Occipital lobe (tissue), 2 donors: ENCODE results near the gene FGD5. TPM values are rescaled to one million over a fixed set of nuclear protein-coding genes. Genes with fewer than 3 reads are reported as not detected.

ENCODE experiments used
- DNase-seq: peaks from one replicate; lab custom pipeline; 2025; lab: John Stamatoyannopoulos, UW
- total RNA-seq: library from RNA; depleted of rRNA; stranded (reverse); fragments of >200 nt; gene quantifications from one replicate; pipeline ENCODE4 v1.2.3, GENCODE V29; 2014

Gene FGD5
- total RNA-seq, 1 donor from 2014 or later, result 2.7 TPM

DNA sequence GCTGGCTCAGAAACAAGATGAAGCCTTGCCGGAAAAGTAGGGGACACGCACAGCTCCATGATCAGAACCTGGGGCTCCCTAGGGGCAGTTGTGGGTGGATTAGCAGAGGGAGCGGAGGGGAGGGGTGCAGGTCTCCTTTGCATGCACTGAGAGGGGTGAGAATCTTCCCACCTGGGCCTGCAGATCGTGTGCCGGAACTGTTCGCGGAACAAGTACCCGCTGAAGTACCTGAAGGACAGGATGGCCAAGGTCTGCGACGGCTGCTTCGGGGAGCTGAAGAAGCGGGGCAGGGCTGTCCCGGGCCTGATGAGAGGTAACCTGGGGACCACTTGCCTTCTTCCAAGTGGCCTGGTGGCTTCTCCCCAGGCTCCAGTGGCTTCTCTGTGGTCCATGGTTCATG is 104.1 kb downstream of the FGD5 start:
- no peak for DNase-seq

DNA sequence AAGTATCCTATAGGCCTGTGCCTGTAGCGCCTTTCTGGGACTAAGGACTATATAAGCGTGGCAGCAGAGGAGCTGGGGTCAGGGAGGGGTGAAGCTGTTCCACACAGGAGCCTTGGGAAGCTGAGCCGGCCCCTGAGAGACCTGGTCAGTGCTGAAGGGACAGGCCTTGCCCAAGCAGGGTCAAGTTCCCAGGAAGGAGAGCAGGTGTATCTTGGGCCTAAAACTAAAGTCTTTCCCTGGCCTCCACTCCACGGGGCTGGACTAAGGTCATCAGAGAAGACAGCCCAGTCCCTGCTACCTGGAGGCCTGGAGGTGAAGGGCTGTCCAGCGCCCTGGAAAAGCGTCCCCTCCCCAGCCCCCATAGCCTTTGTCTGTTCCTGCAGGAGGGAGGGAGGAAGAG is 104.7 kb downstream of the FGD5 start:
- DNase-seq, result no peak

DNA sequence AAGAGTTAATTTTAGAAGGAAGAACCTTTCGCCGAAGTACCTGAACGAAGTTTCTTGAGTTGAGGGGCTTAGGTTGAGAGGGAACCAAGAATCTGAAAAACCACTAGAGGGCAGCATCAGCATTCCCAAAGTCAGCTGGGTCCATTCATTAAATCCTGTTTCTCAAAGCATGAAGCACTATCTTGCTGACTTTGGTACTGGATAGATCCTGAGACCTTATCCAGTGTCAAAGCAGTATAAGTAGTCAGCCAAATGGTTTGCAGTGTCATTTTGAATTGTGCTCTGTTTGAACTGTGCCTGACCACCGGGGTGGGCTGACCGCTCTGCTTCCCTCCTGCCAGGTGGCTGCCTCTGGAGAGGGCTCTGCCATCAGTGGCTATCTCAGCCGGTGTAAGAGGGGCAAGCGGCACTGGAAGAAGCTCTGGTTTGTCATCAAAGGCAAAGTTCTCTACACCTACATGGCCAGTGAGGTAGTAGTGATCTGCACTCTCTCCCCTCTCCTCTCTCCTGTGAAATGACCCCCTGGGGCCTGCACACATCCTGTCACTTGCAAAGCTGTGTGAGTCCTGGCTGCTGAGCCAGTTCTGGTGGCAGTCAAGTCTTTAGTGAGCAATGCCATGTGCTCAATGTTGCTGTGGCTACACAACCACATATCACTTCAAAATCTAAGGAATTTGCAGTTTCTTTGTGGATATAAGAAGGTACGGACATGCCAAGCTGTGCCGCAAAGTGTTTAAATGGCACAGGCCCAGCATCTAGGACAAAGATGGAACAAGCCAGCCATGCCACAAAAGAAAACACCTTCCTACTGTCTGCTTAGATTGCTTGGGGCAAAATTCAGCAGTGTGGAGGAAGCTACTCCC is 107.2 kb downstream of the FGD5 start:
- no peak for DNase-seq

DNA sequence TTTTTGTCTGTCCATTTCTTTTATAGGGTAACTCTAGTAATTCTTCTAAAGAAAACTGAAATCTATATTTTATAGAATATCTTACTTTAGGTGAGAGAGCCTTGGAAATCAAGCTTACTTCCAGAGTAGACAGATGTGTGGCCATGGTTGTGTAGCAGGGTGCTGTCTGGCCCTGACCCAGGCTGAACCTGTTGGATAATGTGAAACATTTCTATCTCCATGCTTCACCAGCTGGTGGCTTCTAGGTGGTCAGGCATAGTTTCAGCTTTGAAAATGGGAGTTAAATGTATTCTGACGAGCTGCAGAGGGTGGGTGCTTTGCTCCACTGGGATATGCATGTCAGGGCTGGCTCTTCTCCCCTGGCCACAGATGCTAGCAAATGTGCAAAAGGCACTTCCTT is 107.8 kb downstream of the FGD5 start:
- no peak for DNase-seq

DNA sequence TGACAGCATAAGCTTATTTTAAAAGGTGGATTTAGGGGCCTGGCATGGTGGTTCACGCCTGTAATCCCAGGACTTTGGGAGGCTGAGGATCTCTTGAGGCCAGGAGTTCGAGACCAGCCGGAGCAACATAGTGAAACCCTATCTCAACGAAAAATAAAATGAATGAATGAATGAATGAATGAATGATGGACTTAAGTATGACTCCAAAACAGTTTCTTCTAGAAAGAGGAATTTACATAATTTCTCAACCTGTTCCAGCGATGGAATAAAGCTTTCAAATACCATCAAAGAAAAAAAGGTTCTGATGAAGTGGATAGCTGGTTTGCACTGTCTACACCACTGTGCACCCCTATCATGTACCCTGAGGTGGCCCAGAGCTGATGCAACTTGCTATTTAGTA is 108.5 kb downstream of the FGD5 start:
- DNase-seq, result no peak

DNA sequence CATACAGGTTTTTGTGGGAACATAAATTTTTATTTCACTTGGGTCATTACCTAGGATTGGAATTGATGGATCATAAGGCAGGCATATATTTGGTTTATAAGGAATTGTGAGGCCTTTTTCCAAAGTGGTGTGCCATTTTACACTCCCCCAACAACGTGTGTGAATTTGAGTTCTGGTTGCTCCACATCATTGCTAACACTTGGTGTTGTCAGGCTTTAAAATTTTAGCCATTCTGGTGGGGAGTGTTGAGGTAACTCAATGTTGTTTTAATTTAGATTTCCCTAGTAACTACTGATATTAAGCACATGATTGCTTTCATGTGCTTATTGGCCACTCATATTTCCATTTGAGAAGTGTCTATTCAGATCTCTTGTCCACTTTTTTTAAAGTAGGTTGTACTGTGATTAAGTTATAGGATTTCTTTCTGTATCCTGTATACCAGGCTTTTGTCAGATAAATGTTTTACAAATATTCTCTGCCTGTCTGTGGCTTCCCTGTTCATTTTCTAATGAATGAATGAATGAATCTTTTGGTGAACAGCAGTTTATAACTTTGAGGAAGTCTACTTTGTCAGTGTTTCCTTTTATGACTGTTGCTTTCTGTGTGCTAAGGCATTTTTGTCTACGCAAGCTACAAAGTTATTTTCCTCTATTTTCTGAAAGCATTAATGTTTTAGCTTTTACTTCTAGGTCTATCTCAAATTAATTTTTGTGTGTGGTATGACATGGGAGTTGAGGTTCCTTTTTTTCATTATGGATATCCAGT is 110.7 kb downstream of the FGD5 start:
- DNase-seq, result no peak

DNA sequence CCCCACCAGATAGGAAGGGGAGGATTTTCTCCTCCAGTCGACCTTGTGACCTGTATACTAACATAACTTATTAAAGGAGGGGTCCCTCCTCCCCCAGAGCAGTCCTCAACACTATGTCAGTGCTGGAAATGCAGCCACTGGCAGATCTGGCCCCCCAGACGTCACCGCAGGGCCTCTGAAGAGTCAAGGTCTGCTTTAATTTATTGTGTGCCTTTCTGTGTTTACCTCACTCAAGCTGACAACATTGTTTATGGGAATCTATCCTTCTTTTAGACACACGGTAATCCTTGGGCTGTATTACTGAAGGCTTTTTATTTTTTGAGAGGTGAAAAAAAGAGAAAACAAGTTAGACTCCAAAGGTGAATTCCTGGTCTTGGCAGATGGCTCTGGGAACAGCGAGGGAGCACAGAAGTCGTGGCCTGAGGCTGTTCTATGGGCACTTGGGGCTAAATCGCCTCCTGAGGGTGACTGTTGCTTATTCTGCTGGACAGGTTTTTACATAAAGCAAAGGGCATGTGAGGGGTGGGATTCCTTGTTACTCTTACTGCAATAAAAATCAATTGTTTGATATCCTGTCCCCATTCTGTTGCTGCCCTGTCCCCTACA is 115.2 kb downstream of the FGD5 start:
- DNase-seq, result no peak

DNA sequence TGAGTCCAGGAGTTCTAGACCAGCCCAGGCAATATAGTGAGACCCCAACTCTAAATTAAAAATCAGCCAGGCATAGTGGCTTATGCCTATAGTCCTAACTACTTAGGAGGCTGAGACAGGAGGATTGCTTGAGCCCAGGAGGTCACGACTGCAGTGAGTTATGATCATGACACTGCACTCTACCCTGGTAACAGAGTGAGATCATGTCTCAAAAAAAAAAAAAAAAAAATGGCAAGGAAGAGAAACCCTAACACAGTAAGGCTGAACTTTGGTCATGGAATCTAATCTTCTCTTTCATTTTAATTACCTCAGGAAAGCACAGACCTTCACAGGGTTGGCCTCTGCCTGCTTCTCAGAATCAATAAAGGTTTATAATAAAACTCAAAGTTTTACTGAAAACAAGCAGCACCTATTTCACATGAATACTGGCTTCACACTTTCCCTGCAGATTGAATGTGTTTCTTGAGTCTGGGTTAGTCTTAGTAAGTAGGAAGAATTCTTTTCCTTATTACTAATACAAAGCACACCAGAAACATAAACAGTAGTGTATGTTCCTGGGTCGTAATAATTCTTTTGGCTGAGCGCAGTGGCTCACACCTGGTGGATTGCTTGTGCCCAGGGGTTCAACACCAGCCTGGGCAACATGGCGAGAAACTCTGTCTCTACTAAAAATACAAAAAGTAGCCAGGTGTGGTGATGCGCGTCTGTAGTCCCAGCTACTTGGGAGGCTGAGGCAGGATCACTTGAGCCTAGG is 117.0 kb downstream of the FGD5 start:
- no peak for DNase-seq

DNA sequence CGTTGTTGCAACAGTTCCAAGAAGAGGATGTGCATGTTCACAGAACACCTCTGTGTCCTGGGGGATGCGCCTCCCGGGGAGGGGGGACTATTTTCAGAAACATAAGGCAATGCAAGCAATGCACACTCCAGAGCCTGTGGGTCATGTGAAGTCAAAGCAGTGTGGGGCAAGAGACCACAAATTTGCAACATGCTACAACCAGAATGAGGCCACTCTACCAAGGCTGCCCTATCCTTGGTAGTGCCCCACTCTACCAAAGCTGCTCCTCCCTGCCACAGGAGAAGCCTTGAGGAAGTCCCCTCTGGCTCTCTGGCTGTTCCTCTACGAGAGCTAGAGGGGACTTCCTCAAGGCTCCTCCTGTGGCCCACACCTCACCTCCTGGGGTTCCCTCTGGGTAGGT is 120.2 kb downstream of the FGD5 start:
- no peak for DNase-seq

DNA sequence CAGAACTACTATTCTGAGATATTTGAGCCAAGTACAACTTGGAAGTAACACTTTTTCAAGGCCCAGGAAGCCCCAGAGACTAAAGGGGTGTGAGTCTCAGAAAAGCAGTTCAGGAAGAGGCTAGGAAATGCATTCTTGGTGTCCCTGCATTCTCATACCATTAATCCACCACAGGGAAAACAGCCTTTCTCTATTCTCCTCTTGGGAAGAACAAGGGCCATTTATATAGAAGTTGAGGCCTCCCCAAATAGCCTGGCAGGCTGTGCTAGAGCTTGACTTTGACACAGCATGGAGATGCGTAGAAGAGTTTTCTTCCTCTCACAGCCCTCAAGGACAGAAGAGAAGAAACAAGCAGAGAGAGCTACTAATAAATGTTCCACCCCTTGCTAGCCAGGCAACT is 123.1 kb downstream of the FGD5 start:
- no peak for DNase-seq

DNA sequence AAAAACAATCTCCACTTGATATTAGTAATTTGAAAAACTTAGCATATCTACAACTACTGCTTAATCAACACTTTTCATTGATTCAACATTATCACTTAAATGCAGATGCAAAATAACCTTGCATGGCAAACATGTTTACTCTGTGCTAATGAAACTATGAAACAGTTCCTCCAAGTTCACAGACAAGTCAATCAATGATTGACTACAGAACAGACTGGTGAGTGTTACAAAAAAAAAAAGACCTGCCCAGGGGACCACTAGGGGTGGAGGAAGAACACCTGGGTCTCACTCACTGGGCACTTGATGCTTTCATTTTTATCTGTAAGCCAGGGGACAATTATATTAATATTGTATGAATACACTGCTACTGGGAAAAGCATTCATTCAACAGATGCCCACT is 124.3 kb downstream of the FGD5 start:
- DNase-seq, result no peak

DNA sequence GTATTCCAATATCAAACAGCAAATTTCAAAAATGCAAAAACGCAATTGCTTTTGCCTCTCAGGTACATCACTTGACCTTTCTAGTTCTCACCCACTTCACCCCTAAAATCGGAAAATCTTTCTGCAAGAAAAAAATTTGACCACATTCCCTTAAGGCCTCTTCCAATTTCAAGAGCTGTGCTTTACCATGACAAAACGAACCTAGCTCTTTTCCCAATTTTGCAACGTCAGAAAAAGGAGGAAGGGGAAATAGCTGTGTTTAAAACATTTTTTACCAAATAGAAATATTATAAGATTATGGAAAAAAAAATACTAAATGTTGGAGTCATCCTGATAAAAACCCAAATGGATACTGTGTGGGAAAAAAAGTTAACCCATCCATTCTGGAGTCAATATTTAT is 127.5 kb downstream of the FGD5 start:
- no peak for DNase-seq

DNA sequence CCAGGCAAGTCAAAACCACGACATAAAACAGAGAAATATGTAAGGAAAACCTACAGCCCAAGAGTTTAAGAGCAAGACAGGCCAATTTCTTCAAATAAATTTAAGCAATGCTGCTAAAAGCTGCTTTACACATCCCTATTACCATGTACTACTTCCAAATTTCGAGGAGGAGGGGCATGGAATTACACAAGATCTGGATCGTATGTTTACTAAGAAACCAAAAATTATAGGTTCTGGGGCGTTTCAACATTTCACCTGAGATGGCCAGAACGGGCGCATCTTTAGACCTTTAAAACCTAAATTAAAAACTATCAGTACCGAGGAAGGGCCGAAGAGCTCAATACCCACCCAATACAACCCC is 128.0 kb downstream of the FGD5 start:
- no peak for DNase-seq

DNA sequence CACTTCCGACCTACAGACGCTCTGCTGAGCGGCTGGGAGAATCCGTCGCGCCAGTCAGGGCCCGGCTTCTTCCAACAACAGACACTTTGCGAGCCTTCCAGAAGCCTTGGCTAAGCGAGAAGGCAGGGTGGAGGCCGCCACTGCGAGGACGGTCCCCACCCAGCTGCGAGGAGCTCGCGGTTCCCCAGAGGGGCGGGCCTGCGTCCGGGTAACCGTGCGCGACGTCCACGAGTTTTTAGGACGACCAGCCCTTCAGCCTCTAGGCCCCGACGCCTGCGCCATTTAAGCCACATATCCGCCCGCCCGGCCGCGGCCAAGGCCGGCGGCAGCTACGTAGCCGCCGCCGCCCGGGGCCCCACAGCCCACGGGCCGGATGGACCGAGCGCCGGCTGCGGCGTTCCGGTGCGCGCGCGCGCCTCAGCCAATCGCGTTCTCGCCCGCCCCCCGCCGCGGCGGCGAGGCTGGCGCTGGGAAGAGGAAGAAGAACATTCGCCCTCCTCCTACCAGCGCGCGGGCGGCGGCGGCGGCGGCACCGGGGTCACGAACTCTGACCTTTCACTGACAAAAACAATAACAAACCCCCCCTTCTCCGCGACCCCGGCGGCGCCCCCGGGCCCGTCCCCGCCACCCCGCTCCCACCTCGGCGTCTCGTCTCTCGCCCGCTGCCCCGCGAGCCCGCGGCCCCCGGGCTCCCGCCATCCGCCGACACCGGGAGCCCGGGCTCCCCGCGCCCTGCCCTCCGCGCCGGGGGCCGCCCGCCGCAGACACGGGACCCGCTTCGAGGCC is 128.5 kb downstream of the FGD5 start, which contains the start of gene NR2C2:
Gene NR2C2 (plus strand): TSS at position 484 of the 786 bp plus-strand sequence. CDS start 56,332 bp downstream, outside the sequence.
- peak; percentile 75 for DNase-seq

DNA sequence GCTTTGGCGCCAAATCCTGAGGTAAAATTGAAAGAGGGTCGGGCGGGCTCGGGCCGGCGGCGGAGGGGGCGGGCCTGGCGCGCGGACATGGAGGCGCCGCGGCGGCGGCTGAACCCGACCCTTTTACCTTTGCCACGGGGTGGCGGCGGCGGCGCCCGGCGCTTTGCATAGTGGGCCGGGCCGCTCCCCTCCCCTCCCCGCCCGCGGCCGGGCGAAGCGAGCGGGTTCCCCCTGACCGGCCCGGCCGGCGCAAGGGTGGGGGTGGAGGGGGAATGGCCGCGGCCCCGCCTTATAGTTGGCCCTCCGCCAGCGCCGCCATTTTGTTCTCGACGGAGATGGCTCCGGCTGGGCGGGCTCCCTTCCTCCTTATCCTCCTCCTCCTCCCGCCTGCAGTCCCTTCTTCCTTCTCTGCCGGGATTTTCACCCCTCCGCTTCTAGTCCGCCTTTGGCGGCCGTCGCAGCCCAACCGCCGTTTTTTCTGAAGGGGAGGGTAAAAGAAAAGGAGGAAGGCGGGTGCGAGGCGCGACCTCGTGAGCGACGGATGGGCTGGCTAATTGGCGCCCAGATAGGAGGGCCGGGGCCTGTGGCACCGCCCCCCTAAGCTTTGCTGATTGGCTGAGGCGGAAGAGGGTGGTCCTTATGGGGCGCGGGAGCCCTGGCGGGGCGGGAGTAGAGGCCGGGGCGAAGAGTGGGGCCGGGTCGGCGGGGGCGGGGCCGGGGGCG is 129.3 kb downstream of the FGD5 start:
- DNase-seq, result peak; percentile 98

DNA sequence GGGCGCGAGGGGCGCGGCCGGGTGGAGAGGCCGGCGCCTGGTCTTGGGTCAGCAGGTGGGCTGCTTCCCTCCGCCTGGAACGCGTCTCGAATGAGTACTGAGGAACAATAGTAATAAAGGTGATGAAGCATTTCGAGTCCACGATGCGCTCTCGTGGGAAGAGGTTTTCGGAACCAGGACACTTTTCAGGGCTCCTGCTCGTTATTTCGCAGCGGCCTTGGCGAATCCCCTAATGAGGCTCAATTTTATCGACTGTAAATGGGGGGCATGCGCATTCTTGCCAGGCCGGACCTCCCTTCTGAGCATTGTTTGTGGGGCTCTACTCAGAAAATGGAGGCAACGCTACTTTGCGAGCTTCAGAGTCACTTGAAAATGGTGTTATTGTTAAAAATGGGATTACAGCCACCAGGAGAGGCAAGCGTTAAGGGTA is 129.9 kb downstream of the FGD5 start:
- no peak for DNase-seq

DNA sequence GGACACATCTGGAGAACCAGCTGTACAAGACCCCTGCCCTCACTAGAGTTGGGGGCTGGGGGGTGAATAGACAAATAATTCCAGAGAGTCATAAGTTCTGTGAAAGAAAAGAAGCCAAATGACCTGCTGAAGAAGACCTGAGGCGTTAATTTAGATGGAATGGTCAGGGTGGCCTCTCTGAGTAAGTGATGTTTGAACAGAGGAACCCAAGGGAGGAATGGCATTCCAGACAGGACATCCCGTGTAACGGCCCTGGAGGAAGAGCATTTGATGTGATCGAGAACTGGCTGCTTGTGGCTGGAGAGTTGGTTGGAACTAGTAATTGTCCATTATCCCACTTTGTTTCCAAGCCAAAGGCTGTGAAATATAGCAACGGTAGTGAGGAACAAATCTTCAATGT is 130.4 kb downstream of the FGD5 start:
- no peak for DNase-seq

DNA sequence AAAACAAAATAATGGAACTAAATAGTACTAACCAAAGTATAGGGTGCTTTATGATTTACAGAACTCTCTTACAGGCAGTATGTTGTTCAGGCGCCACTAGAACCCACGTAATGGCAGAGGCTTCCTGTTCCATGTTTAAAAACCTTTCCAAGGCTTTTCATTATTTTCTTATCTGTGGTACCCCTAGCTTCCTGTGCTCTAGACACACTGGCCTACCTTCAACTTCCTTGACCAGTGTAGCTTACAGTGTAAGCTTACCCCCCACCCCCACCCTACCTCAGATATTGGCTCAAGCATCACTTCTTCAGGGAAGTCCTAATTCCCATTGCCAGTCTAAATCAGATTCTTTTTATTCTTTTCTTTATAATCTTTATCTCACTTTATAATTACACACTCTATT is 131.5 kb downstream of the FGD5 start:
- no peak for DNase-seq

DNA sequence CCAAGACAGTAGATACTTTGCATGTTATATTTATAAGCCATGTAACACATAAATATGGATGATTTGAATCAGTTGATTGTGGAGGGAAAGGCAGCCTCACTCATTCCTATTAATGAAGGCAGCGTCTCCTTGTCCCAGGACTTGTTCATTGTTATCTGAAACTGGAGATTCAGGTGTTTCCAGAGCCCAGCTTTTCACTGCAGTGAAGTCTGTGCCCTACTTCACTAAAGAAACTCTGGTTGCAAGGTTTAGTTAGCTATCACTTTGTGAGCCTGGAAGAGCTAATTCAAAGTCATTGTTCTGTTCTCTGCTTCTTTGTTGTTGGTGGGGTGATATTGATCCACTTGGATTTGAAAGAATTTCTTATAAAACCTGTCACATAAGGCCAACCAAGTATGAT is 138.4 kb downstream of the FGD5 start:
- no peak for DNase-seq

DNA sequence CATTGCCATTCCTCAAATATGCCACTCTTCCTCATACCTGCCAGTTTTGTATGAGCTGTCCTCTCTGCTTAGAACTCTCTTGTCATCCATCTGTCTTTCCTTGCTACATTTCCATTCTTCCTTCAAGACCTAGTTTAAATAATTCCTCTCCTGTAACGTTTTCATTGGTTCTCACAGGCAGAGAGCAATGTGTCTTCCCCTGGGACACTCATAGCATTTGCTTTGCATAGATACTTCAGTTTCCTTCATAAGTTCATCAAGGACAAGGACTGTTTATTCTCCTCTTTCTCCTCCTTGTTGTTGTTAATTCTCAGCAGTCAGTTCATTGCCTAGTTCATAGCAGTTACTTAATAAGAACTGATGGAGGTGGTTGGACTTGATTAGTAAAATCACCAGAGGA is 139.2 kb downstream of the FGD5 start:
- DNase-seq, result no peak
